ENCODE data around the gene UBE2G2. TPM values are rescaled to one million over a fixed set of nuclear protein-coding genes. Genes with fewer than 3 reads are reported as not detected.

UBE2G2 gene
- total RNA-seq, 1 donor from 2014 or later: 92.2 TPM

- DNase-seq (ENCODE audit: low spot score): no peak
These were observed 72.1 kb downstream of the UBE2G2 start for GRCh38 chr21:44729336-44730027.

- DNase-seq (ENCODE audit: low spot score): no peak
These were observed 72.9 kb downstream of the UBE2G2 start for GRCh38 chr21:44728716-44729115.

- DNase-seq (ENCODE audit: low spot score): no peak
These were observed 73.9 kb downstream of the UBE2G2 start for GRCh38 chr21:44727757-44728156.

DNA sequence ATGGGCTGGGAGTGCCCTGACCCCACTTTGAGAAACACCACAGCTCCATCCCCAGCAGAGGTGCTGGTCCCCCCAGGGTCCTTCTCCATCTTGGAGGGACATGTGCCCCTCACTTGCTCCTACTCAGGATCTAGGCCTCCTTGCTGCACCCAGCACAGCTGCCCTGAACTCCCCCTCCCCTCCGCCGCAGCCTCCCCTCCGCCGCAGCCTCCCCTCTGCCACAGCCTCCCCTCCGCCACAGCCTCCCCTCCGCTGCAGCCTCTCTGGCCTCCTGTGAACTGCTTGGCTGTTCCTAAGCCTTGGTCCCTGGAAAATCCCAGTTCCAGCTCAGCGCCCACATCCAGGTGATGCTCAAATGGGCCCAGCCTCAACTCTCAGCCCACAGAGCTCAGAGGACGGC lies 74.3 kb downstream of the UBE2G2 start:
- no peak for DNase-seq (ENCODE audit: low spot score)

- no peak for DNase-seq (ENCODE audit: low spot score)
These were observed 74.8 kb downstream of the UBE2G2 start for GRCh38 chr21:44726826-44727225.

DNA sequence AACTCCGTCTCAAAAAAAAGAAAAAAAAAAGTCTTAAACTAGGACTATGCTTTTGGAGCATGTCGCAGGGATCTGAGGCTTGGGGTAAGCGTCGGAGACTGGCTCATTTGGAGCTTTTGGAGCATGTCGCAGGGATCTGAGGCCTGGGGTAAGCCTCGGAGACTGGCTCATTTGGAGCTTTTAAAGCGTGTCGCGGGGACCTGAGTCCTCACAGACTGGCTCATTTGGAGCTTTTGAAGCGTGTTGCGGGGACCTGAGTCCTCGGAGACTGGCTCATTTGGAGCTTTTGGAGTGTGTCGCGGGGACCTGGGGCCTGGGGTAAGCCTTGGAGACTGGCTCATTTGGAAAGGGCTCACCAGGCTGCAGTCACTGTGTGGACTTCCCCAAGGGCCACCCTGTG lies 76.7 kb downstream of the UBE2G2 start:
- DNase-seq (ENCODE audit: low spot score): no peak

- DNase-seq (ENCODE audit: low spot score): no peak
These were observed 77.4 kb downstream of the UBE2G2 start for GRCh38 chr21:44724196-44724595.

- no peak for DNase-seq (ENCODE audit: low spot score)
These were observed 78.2 kb downstream of the UBE2G2 start for GRCh38 chr21:44723177-44724131.

DNA sequence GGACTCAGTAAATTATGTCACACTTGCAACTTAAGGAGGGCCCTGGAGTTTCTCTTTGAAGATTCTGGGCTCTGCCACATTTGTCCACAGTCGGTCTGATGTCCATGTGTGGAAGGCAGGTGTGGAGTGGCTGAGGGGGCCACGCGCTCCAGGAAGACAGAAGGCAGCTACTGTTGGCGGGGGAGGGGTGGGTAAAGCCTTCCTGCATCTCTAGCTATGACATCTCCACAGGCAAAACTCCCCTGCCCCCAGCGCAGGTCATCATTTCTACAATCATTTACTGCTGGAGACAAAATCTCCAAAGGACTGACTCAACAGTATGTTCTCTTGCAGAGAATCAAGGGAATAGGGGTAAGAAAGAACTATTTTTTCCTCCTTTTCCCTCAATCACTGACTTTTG lies 78.9 kb downstream of the UBE2G2 start:
- DNase-seq (ENCODE audit: low spot score): no peak

- DNase-seq (ENCODE audit: low spot score): no peak
These were observed 81.5 kb downstream of the UBE2G2 start for GRCh38 chr21:44720170-44720569.

Other genes with a start within 250 kb of the UBE2G2 start
- gene KRTAP10-3, start 243.0 kb downstream of the UBE2G2 start, total RNA-seq (ENCODE audit: insufficient read depth, low replicate concordance): not detected
- gene KRTAP10-4, start 228.1 kb downstream of the UBE2G2 start, total RNA-seq (ENCODE audit: insufficient read depth, low replicate concordance): 4.8 TPM
- gene KRTAP10-5, start 221.2 kb downstream of the UBE2G2 start, total RNA-seq (ENCODE audit: insufficient read depth, low replicate concordance): not detected
- not detected for gene KRTAP10-6, start 209.3 kb downstream of the UBE2G2 start, total RNA-seq (ENCODE audit: insufficient read depth, low replicate concordance)
- gene KRTAP10-7, start 201.2 kb downstream of the UBE2G2 start, total RNA-seq (ENCODE audit: insufficient read depth, low replicate concordance): not detected
- gene KRTAP10-8, start 189.7 kb downstream of the UBE2G2 start, total RNA-seq (ENCODE audit: insufficient read depth, low replicate concordance): 0.72 TPM
- not detected for gene KRTAP10-9, start 174.7 kb downstream of the UBE2G2 start, total RNA-seq (ENCODE audit: insufficient read depth, low replicate concordance)
- not detected for gene KRTAP10-10, start 164.5 kb downstream of the UBE2G2 start, total RNA-seq (ENCODE audit: insufficient read depth, low replicate concordance)
- gene KRTAP10-11, start 155.4 kb downstream of the UBE2G2 start, total RNA-seq (ENCODE audit: insufficient read depth, low replicate concordance): not detected
- not detected for gene KRTAP12-4, start 147.2 kb downstream of the UBE2G2 start, total RNA-seq (ENCODE audit: insufficient read depth, low replicate concordance)
- not detected for gene KRTAP12-3, start 143.9 kb downstream of the UBE2G2 start, total RNA-seq (ENCODE audit: insufficient read depth, low replicate concordance)
- not detected for gene KRTAP12-2, start 134.9 kb downstream of the UBE2G2 start, total RNA-seq (ENCODE audit: insufficient read depth, low replicate concordance)
- not detected for gene KRTAP12-1, start 119.7 kb downstream of the UBE2G2 start, total RNA-seq (ENCODE audit: insufficient read depth, low replicate concordance)
- 4.1 TPM for gene KRTAP10-12, start 104.6 kb downstream of the UBE2G2 start, total RNA-seq (ENCODE audit: insufficient read depth, low replicate concordance)
- not detected for gene TSPEAR, start 90.2 kb downstream of the UBE2G2 start, total RNA-seq (ENCODE audit: insufficient read depth, low replicate concordance)
- gene SUMO3, start 16.2 kb upstream of the UBE2G2 start, total RNA-seq (ENCODE audit: insufficient read depth, low replicate concordance): 49.4 TPM
- 347 TPM for gene PTTG1IP, start 71.9 kb upstream of the UBE2G2 start, total RNA-seq (ENCODE audit: insufficient read depth, low replicate concordance)
- gene ITGB2, start 119.1 kb upstream of the UBE2G2 start, total RNA-seq (ENCODE audit: insufficient read depth, low replicate concordance): 56.8 TPM
- gene SLX9, start 138.2 kb upstream of the UBE2G2 start, total RNA-seq (ENCODE audit: insufficient read depth, low replicate concordance): 32.0 TPM

Data from umbilical cord (tissue), 2 donors.